HepG2 (cell line): ENCODE data around the gene SRSF3.

Experiments
- FOXA1 ChIP-seq, 2 experiments: fragments of 450-650 bp in 1 of 2; sonication (generic) in 1 of 2; formaldehyde crosslinking in 1 of 2; IDR thresholded peaks; 2 replicates each; pipeline versions ENCODE4 v1.4.0 to v1.6.1; 2016 to 2020; ENCODE audit warnings: missing genetic modification reagents in 1 of 2
- TP53 ChIP-seq: sonication (generic); formaldehyde crosslinking; conservative IDR thresholded peaks from 2 replicates; pipeline ENCODE4 v1.4.0; 2020; ENCODE audit warnings: missing genetic modification reagents

DNA sequence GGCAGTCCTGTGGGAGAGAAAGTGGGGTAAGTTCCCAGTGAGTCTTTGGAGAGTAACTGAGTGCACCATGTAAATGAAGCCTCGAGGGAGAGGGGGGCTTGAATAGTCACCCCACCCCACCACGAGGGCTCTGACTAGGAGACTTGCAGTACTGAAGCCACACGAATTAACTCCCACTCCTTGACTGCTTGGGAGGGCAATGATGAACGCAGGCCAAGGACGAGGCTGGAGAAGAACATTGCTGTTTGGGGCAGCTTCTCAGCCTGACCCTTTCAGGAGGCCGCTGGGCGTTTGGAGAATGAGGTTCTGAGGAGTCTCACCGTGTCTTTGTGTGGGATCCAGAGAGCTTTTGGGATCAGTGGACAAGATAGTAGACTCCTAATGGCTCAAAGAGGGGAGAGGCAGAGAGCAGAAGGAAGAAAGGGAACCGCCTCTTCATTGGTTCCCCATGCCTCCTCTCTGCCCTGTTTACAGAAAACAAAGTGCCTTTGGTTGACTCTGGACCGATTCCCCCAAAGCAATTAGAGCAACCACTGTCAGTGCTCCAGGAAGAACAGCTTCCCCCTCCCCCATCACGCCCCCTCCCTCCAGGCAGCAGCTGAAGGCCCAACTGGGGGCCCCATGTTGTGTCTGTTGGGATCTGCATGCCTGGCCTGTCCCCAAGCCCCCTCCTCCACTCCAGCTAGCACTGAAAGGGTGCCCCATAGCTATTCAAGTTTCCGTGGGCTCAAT lies 42.7 kb downstream of the SRSF3 start:
- TF ChIP-seq FOXA1 (IDR thresholded peaks at IDR 0.05), result no peak
- TF ChIP-seq FOXA1 (CRISPR knock-in tag; IDR thresholded peaks at IDR 0.05), result no peak
- no peak for TF ChIP-seq TP53 (CRISPR knock-in tag)
